Upper lobe of left lung (tissue), 4 donors: ENCODE data around the gene CADPS.

Experiments used
- EP300 ChIP-seq, 4 donors: sonication (generic); formaldehyde crosslinking; IDR thresholded peaks; one replicate each; pipeline ENCODE4 v1.5.1; 2017; ENCODE audit warnings: antibody characterized with exemption in 4 of 4, control low read depth in 2 of 4
- POLR2A ChIP-seq, 4 donors: fragments of 450-650 bp; IDR thresholded peaks; one replicate each; pipeline ENCODE4 v1.5.1; 2016 to 2017; ENCODE audit warnings: antibody characterized with exemption in 4 of 4, mild to moderate bottlenecking in 2 of 4
- TF ChIP-seq, protein P1 (sequence below), 6 experiments: fragments of 450-650 bp in 4 of 6; fragments of 200-600 bp in 2 of 6; sonication (generic) in 2 of 6; IDR thresholded peaks; one replicate each; pipeline ENCODE4 v1.5.1; 2016 to 2019; ENCODE audit warnings: antibody characterized with exemption in 6 of 6

DNA sequence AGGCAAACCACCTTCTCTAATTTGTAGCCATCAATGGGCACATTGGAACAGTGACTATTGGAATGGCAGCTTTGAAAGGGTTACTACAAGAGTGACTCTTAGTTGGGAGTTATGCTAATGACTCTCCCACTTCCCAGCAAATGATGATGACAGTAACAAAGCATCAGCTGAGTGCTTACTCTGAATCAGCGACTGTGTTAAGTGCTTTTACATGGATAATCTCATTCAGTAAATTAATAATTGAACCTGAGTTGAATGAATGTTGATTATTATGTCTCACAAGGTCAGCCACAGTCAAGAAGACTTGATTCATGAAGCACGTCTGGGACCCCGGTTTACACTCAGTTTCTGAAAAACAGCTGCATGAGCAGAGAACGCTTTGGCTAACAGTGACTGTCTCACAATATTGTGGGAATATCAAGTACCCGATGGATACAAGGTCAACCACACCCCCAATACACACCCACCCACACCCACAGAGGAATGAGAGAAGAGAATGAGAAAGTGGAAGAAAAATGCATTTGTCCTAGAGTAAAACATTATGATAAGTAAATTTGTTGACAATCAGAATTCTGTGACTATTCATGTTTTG lies 259.9 kb downstream of the CADPS start:
- TF ChIP-seq, protein P1, sequence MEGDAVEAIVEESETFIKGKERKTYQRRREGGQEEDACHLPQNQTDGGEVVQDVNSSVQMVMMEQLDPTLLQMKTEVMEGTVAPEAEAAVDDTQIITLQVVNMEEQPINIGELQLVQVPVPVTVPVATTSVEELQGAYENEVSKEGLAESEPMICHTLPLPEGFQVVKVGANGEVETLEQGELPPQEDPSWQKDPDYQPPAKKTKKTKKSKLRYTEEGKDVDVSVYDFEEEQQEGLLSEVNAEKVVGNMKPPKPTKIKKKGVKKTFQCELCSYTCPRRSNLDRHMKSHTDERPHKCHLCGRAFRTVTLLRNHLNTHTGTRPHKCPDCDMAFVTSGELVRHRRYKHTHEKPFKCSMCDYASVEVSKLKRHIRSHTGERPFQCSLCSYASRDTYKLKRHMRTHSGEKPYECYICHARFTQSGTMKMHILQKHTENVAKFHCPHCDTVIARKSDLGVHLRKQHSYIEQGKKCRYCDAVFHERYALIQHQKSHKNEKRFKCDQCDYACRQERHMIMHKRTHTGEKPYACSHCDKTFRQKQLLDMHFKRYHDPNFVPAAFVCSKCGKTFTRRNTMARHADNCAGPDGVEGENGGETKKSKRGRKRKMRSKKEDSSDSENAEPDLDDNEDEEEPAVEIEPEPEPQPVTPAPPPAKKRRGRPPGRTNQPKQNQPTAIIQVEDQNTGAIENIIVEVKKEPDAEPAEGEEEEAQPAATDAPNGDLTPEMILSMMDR (IDR thresholded peaks at IDR 0.05): no peak
- no peak for TF ChIP-seq POLR2A (IDR thresholded peaks at IDR 0.05)
- no peak for TF ChIP-seq EP300 (IDR thresholded peaks at IDR 0.05)
